ENCODE measurements around the gene EDARADD.
A peak's percentile ranks its signal among the peaks of the same experiment; 100 is the strongest.

The EDARADD gene

GRCh38 chr1:236433819-236434315 lies 39.8 kb downstream of the EDARADD start:
- H3K4me3 ChIP-seq (ENCODE audit: low read length), result no peak overlapping the region
- no peak for TF ChIP-seq CTCF (conservative IDR thresholded peaks at IDR 0.05; ENCODE audit: low read length)
- DNase-seq (ENCODE audit: low read depth), result no peak

GRCh38 chr1:236438614-236439013 lies 44.5 kb downstream of the EDARADD start:
- no peak overlapping the region for H3K4me3 ChIP-seq (ENCODE audit: low read length)
- no peak for DNase-seq (ENCODE audit: low read depth)
- TF ChIP-seq CTCF (conservative IDR thresholded peaks at IDR 0.05; ENCODE audit: low read length), result no peak

GRCh38 chr1:236440373-236440772 lies 46.3 kb downstream of the EDARADD start:
- H3K4me3 ChIP-seq (ENCODE audit: low read length), result no peak overlapping the region
- DNase-seq (ENCODE audit: low read depth), result no peak
- TF ChIP-seq CTCF (conservative IDR thresholded peaks at IDR 0.05; ENCODE audit: low read length), result no peak

- H3K4me3 ChIP-seq (ENCODE audit: low read length), result no peak overlapping the region
- TF ChIP-seq CTCF (conservative IDR thresholded peaks at IDR 0.05; ENCODE audit: low read length), result no peak
- DNase-seq (ENCODE audit: low read depth), result no peak
These were observed 56.7 kb downstream of the EDARADD start for GRCh38 chr1:236450779-236451178.

- H3K4me3 ChIP-seq (ENCODE audit: low read length), result no peak overlapping the region
- DNase-seq (ENCODE audit: low read depth), result peak; percentile 10
- peak; percentile 40 for TF ChIP-seq CTCF (conservative IDR thresholded peaks at IDR 0.05; ENCODE audit: low read length)
These were observed 57.8 kb downstream of the EDARADD start for GRCh38 chr1:236451796-236452373.

GRCh38 chr1:236455243-236455642 lies 61.2 kb downstream of the EDARADD start:
- TF ChIP-seq CTCF (conservative IDR thresholded peaks at IDR 0.05; ENCODE audit: low read length), result no peak
- no peak for DNase-seq (ENCODE audit: low read depth)
- no peak overlapping the region for H3K4me3 ChIP-seq (ENCODE audit: low read length)

- TF ChIP-seq CTCF (conservative IDR thresholded peaks at IDR 0.05; ENCODE audit: low read length), result no peak
- no peak overlapping the region for H3K4me3 ChIP-seq (ENCODE audit: low read length)
- no peak for DNase-seq (ENCODE audit: low read depth)
These were observed 63.7 kb downstream of the EDARADD start for GRCh38 chr1:236457775-236458174.
